ENCODE data around the gene WT1.

Gene WT1

DNA sequence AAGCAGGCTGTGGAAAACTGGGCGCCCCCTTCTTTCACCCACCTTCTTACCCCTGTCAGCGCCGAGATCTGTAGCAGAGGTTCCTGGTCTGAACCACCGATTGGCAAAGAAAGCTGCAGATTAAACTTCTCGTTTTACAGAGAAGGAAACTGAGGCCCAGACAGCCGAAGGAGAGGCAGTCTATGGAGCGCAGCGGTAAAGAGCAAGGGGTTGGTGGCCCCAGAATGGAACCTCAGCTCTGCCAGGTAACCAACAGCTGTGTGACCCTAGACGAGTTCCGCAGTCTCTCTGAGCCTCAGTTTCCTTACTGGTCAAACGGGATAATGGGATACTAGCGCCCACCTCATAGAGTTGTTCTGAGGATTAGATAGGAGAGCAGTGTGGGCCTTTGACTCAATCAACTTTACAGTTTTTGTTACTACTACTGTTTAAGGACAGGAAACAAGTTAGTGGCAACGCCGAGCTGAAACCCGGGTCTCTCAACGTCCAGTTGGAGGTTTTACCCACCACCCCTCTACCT, 3.1 kb upstream of the WT1 start:
- H3K27ac ChIP-seq, result no peak overlapping the region
- TF ChIP-seq, protein P1, sequence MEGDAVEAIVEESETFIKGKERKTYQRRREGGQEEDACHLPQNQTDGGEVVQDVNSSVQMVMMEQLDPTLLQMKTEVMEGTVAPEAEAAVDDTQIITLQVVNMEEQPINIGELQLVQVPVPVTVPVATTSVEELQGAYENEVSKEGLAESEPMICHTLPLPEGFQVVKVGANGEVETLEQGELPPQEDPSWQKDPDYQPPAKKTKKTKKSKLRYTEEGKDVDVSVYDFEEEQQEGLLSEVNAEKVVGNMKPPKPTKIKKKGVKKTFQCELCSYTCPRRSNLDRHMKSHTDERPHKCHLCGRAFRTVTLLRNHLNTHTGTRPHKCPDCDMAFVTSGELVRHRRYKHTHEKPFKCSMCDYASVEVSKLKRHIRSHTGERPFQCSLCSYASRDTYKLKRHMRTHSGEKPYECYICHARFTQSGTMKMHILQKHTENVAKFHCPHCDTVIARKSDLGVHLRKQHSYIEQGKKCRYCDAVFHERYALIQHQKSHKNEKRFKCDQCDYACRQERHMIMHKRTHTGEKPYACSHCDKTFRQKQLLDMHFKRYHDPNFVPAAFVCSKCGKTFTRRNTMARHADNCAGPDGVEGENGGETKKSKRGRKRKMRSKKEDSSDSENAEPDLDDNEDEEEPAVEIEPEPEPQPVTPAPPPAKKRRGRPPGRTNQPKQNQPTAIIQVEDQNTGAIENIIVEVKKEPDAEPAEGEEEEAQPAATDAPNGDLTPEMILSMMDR (conservative IDR thresholded peaks at IDR 0.05), result no peak

DNA sequence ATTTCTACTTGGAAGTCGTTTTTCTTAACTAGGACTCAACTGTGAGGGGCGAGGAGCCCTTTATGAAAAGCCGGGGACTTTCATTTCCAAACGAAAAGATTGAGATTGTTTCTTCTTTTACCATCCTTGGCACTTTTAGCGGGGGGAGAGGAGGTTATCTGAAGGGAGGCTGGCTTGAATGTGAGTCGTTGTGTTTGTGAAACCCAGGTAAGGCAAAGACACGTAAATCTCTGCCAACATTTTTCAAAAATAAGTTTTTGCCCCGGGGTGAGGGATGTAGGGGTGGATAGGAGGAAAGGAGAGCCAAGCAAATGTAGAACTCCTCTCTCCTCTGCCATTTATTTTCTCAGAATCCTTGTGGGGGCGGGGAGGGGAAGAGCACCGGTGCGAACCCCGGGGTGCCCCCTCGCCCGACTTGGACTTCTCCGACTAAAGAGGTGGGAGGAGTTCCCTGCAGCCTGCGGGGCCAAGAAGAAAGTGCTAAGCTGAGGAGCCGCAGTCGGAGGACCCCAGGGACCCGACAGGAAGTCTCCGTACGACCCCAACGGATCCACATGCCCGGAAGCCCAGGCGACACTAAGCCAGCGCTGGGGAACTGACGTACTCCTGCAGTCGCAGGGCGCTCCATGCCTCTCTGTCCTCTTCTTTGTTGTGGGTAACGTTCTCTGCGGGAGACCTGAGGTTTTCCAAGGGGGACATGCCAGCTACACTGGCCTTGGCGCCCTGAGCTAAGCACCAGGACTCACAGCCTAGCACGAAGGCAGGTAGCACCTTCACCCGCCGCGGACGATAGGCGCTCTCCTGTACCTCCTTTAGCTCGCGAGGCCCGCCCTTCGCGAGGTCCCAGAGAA, 2.4 kb upstream of the WT1 start:
- TF ChIP-seq, protein P1 (conservative IDR thresholded peaks at IDR 0.05), result no peak
- no peak overlapping the region for H3K27ac ChIP-seq

DNA sequence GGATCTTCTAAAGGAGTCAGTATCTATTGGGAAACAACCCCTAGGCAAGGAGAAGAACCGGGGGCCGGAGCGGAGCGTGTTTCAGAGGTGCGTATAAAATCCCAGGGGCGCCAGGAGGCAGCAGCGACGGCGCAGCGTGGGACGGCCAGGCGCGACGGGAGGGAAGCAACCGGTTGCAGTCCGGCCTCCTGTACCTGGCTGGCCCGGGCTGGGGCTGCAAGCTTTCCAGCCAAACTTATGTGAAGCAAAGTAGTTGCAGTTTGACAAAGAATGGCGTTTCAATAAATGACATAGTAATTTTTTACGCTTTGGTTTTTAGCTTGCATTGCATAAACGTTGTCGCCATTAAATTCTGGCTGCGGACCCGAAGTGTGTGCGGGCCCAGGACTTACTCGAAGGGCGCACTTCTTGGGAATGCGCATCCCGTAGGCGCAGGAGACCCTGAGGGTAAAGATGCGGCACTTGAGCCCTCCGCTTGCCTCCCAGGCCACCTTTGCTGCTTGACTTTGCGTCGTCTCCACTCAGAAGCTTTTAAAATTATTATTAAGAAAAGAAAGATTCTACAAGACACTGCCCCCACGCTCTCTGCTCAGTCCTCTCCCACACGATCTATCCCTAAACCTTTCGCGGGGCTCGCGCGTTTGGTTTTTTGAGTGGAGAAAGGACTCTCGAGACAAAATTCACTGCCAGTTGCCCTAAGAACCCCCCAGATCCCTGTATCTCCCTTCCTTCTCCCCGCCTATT, 1.6 kb upstream of the WT1 start:
- TF ChIP-seq, protein P1 (conservative IDR thresholded peaks at IDR 0.05), result no peak
- H3K27ac ChIP-seq, result no peak overlapping the region

DNA sequence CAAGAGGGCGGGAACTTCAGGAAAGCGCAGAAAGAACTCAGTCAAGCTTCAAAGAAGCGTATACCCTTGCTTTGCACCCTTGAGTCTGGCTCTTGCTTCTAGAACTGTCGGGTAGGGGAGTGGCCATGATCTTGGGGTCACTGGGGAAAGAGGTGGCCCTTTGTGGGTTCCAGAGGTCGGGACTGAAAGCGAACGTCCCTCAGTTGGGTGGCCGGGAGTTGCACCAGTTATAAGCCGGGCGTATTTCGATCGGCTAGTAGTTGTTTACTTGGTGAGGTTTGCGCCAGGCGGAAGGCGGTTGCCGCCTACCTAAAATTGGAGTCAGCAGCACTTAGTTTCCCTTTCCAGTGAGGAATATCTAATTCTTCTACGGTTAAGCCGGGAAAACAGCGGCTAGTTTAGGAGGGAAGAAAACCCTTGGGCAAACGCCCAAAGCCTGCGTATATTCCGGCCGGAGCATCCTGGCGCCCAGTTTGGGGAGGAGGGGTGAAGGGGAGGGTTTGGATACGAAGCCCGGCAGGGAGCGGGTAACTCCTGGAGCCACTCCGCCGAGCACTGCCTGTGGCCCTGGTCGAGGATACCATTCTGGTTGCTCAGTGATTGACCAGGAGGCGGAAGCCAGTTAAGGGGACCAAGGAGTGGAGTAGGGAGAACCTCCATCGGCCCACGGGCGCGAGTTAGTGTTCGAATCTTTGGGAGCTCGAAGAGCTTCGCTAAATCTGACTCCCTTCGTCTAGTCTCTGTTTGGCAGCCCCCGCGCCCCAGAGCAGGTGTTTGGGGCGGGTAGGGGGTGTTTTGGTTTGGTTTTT, 807 bp upstream of the WT1 start:
- TF ChIP-seq, protein P1 (conservative IDR thresholded peaks at IDR 0.05), result no peak
- no peak overlapping the region for H3K27ac ChIP-seq

DNA sequence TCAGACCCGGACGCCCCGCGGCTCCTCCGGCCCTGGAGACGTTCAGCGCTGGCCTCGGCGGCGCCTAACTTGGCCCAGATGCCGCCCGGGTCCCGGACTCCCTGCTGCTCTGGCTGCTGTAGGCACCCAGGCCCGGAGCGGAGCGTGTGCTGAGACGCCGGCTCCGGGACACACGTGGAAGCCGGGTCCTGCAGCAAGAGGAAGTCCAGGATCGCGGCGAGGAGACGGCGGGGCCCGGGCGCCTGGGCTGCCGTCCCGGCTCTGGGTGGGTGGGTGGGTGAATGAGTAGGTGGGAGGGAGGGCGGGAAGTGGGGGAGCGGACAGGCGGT, 223 bp downstream of the WT1 start:
- TF ChIP-seq, protein P1 (conservative IDR thresholded peaks at IDR 0.05), result no peak
- no peak overlapping the region for H3K27ac ChIP-seq

DNA sequence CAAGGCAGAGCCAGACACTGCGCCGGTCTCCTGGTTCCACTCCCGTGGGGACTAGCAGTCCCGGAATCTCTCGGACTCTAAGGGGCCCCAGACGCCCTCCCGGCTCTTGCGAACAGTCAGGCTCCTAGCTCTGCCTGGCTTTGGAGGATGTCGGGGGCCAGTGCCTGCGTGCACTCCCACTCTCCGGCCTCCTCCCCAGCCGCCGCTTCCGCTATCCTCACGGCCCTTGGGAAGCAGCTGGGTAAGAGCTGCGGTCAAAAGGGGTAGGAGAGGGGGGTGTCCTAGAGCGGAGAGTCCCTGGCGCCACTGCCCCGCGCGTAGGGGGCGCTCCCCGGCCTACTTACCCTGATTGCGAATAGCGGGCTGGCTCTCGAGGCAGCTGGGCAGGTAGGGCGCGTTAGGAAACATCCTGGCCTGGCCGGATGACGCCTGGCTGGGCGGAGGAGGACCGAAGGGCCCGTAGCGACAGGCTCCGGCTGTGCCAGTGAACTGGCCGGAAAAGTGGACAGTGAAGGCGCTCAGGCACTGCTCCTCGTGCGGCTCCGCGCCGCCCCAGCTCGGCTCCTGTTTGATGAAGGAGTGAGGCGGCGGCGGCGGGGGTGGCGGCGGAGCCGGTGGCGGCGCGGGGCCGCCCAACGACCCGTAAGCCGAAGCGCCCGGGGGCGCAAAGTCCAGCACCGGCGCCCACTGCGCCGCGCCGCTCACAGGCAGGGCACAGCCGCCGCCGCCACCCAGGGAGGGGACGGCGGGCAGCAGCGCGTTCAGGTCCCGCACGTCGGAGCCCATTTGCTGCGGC, 785 bp downstream of the WT1 start:
- TF ChIP-seq, protein P1 (conservative IDR thresholded peaks at IDR 0.05), result no peak

More for the DNA sequence above, 785 bp downstream of the WT1 start:
- H3K27ac ChIP-seq, result no peak overlapping the region
